H1 (cell line): ENCODE measurements around the gene ADORA1. TPM values are rescaled to one million over a fixed set of nuclear protein-coding genes. Genes with fewer than 3 reads are reported as not detected.

ENCODE experiments used
- CTCF ChIA-PET: fragments of 300-600 bp; sonication (Branson Sonifier 250); formaldehyde crosslinking; loops from one replicate; lab custom pipeline; 2021; ENCODE audit not compliant: partially characterized antibody; lab: Charles Lee
- POLR2A ChIA-PET: fragments of 300-600 bp; sonication (Branson Sonifier 250); formaldehyde crosslinking; loops from one replicate; lab custom pipeline; 2021; ENCODE audit warnings: inconsistent platforms; ENCODE audit not compliant: partially characterized antibody; lab: Charles Lee
- DNase-seq, 2 experiments: peaks; one replicate each; pipeline versions ENCODE4 v3.0.0 to v3.0.0-alpha.2; 2010 to 2022; ENCODE audit warnings: low spot score in 2 of 2, low read depth in 1 of 2, mixed read lengths in 1 of 2
- FAIRE-seq: peaks from 2 replicates; lab custom pipeline; 2011; peaks lifted over from hg19 to GRCh38; lab: Jason Lieb, UNC
- H2AFZ ChIP-seq: 2 replicates; pipeline ENCODE4 v1.8.1; 2012; ENCODE audit warnings: low read length, inconsistent platforms
- H2AK5ac ChIP-seq: 2 replicates; pipeline ENCODE4 v1.6.1; 2013; ENCODE audit warnings: low read depth, low read length
- H2BK120ac ChIP-seq: replicated peaks from 2 replicates; pipeline ENCODE3; 2013; ENCODE audit warnings: low read depth, low read length, inconsistent platforms
- H2BK12ac ChIP-seq: 2 replicates; pipeline ENCODE4 v1.6.1; 2013; ENCODE audit warnings: low read depth, low read length
- H2BK15ac ChIP-seq: 2 replicates; pipeline ENCODE4 v1.6.1; 2013; ENCODE audit warnings: low read length
- H2BK20ac ChIP-seq: 2 replicates; pipeline ENCODE4 v1.6.1; 2013; ENCODE audit warnings: low read length
- H2BK5ac ChIP-seq: 2 replicates; pipeline ENCODE4 v1.6.1; 2013; ENCODE audit warnings: low read depth, low read length
- H3K14ac ChIP-seq: 2 replicates; pipeline ENCODE4 v1.6.1; 2013; ENCODE audit warnings: inconsistent platforms; ENCODE audit not compliant: insufficient read length
- H3K18ac ChIP-seq: 2 replicates; pipeline ENCODE4 v1.6.1; 2013; ENCODE audit warnings: low read length; ENCODE audit errors: extremely low read depth
- H3K23ac ChIP-seq: 2 replicates; pipeline ENCODE4 v1.6.1; 2013; ENCODE audit warnings: inconsistent platforms; ENCODE audit not compliant: insufficient read length
- H3K23me2 ChIP-seq: 2 replicates; pipeline ENCODE4 v1.6.1; 2013; ENCODE audit warnings: low read depth, low read length
- H3K27ac ChIP-seq: 2 replicates; pipeline ENCODE4 v1.6.1; 2011; ENCODE audit warnings: low read depth, low read length, inconsistent platforms
- H3K27me3 ChIP-seq, 4 experiments: replicated peaks in 1 of 4; 1 replicate in 1 of 4; 2 replicates in 3 of 4; pipeline versions ENCODE4 v1.6.1 to v1.8.1; 2011 to 2013; ENCODE audit warnings: low read length in 3 of 4, mild to moderate bottlenecking in 3 of 4, inconsistent platforms in 2 of 4, mixed read lengths in 2 of 4, moderate library complexity in 1 of 4; ENCODE audit not compliant: control insufficient read depth in 3 of 4, insufficient read depth in 3 of 4; ENCODE audit errors: extremely low read depth in 1 of 4
- H3K36me3 ChIP-seq, 4 experiments: 2 replicates each; pipeline versions ENCODE4 v1.6.1 to v1.8.1; 2011 to 2013; ENCODE audit warnings: mild to moderate bottlenecking in 4 of 4, low read length in 3 of 4, moderate library complexity in 2 of 4, control low read depth in 1 of 4, inconsistent platforms in 1 of 4; ENCODE audit not compliant: insufficient read depth in 4 of 4, control insufficient read depth in 2 of 4
- H3K4ac ChIP-seq: replicated peaks from 2 replicates; pipeline ENCODE3; 2013; ENCODE audit warnings: low read length, low read depth, mixed read lengths, inconsistent platforms; ENCODE audit not compliant: insufficient read length
- H3K4me1 ChIP-seq, 4 experiments: replicated peaks in 1 of 4; 1 replicate in 1 of 4; 2 replicates in 3 of 4; pipeline versions ENCODE4 v1.6.1 to v1.8.1; 2011 to 2013; ENCODE audit warnings: low read length in 3 of 4, inconsistent platforms in 2 of 4, mixed read lengths in 1 of 4; ENCODE audit not compliant: insufficient read depth in 4 of 4, control insufficient read depth in 3 of 4
- H3K4me2 ChIP-seq, 2 experiments: 2 replicates each; pipeline versions ENCODE4 v1.6.1 to v1.8.1; 2011 to 2013; ENCODE audit warnings: low read depth in 2 of 2, low read length in 2 of 2, control low read depth in 1 of 2, inconsistent platforms in 1 of 2, mild to moderate bottlenecking in 1 of 2; ENCODE audit not compliant: insufficient read depth in 1 of 2
- H3K4me3 ChIP-seq, 4 experiments: fragments of 200-600, 300-600 bp in 1 of 4; sonication (generic), shearing (Covaris generic), sonication (Bioruptor Twin) in 1 of 4; 2 replicates each; pipeline versions ENCODE4 v1.5.1 to v1.8.1; 2011 to 2016; ENCODE audit warnings: low read length in 4 of 4, low read depth in 3 of 4, control low read depth in 2 of 4, inconsistent platforms in 2 of 4, mild to moderate bottlenecking in 2 of 4, mixed read lengths in 1 of 4, moderate library complexity in 1 of 4; ENCODE audit not compliant: insufficient read depth in 2 of 4; ENCODE audit errors: extremely low read depth in 1 of 4
- H3K56ac ChIP-seq: replicated peaks from 2 replicates; pipeline ENCODE3; 2013; ENCODE audit warnings: low read depth, mild to moderate bottlenecking, mixed read lengths, low read length, inconsistent platforms; ENCODE audit not compliant: insufficient read length
- H3K79me1 ChIP-seq: 2 replicates; pipeline ENCODE4 v1.6.1; 2013; ENCODE audit warnings: low read depth, low read length, control low read depth
- H3K79me2 ChIP-seq, 2 experiments: 2 replicates each; pipeline versions ENCODE4 v1.6.1 to v1.8.1; 2012 to 2013; ENCODE audit warnings: low read length in 2 of 2, mild to moderate bottlenecking in 2 of 2, inconsistent platforms in 1 of 2; ENCODE audit not compliant: insufficient read depth in 2 of 2, control insufficient read depth in 1 of 2
- H3K9ac ChIP-seq, 4 experiments: replicated peaks in 1 of 4; 1 replicate in 1 of 4; 2 replicates in 3 of 4; pipeline versions ENCODE4 v1.6.1 to v1.8.1; 2011 to 2013; ENCODE audit warnings: low read depth in 3 of 4, low read length in 3 of 4, control low read depth in 2 of 4, mild to moderate bottlenecking in 2 of 4, moderate library complexity in 2 of 4, inconsistent platforms in 1 of 4; ENCODE audit errors: extremely low read depth in 1 of 4
- H3K9me3 ChIP-seq, 2 experiments: 2 replicates each; pipeline versions ENCODE4 v1.6.1 to v1.8.1; 2012 to 2013; ENCODE audit warnings: mild to moderate bottlenecking in 2 of 2, moderate library complexity in 2 of 2, control low read depth in 1 of 2, inconsistent platforms in 1 of 2, low read depth in 1 of 2, low read length in 1 of 2, mixed read lengths in 1 of 2; ENCODE audit not compliant: insufficient read depth in 2 of 2
- H4K20me1 ChIP-seq, 2 experiments: replicated peaks in 1 of 2; 2 replicates each; pipeline versions ENCODE3 to v1.8.1; 2011 to 2013; ENCODE audit warnings: inconsistent platforms in 2 of 2, low read length in 2 of 2, mild to moderate bottlenecking in 1 of 2; ENCODE audit not compliant: insufficient read depth in 2 of 2, control insufficient read depth in 1 of 2
- H4K5ac ChIP-seq: 2 replicates; pipeline ENCODE4 v1.6.1; 2013; ENCODE audit warnings: low read length, low read depth, mixed read lengths, inconsistent platforms; ENCODE audit not compliant: insufficient read length
- H4K8ac ChIP-seq: 2 replicates; pipeline ENCODE4 v1.8.0; 2013; ENCODE audit warnings: mild to moderate bottlenecking, moderate library complexity, low read length, inconsistent platforms; ENCODE audit not compliant: insufficient read depth; ENCODE audit errors: extremely low read depth
- H4K91ac ChIP-seq: replicated peaks from 2 replicates; pipeline ENCODE3; 2013; ENCODE audit warnings: low read length, mixed read lengths, inconsistent platforms; ENCODE audit not compliant: insufficient read length
- BACH1 ChIP-seq: IDR thresholded peaks from 2 replicates; pipeline ENCODE4 v1.6.1; 2012; ENCODE audit warnings: low read length, improper control_type of control experiment
- CEBPB ChIP-seq: IDR thresholded peaks from 2 replicates; pipeline ENCODE4 v1.6.1; 2012; ENCODE audit warnings: low read depth, low read length
- CHD2 ChIP-seq: IDR thresholded peaks from 2 replicates; pipeline ENCODE4 v1.6.1; 2012; ENCODE audit warnings: low read length, improper control_type of control experiment
- EZH2 ChIP-seq: fragments of 200-600 bp; sonication (generic); IDR thresholded peaks from 2 replicates; pipeline ENCODE4 v1.7.1; 2012; ENCODE audit warnings: low read depth, mild to moderate bottlenecking, moderate library complexity, low read length, inconsistent platforms; ENCODE audit not compliant: severe bottlenecking
- FOSL1 ChIP-seq: IDR thresholded peaks from 2 replicates; pipeline ENCODE4 v1.6.1; 2011; ENCODE audit warnings: mild to moderate bottlenecking, low read depth, low read length, moderate library complexity; ENCODE audit not compliant: insufficient read depth
- GTF2F1 ChIP-seq: IDR thresholded peaks from 2 replicates; pipeline ENCODE4 v1.6.1; 2012; ENCODE audit warnings: low read depth, low read length, improper control_type of control experiment, borderline replicate concordance
- HDAC6 ChIP-seq: IDR thresholded peaks from one replicate; pipeline ENCODE4 v1.7.1; 2012; ENCODE audit warnings: low read depth, mild to moderate bottlenecking, inconsistent platforms, low read length, moderate library complexity
- JUND ChIP-seq: IDR thresholded peaks from 2 replicates; pipeline ENCODE4 v1.6.1; 2011; ENCODE audit warnings: mild to moderate bottlenecking, improper control_type of control experiment, low read length
- MAFK ChIP-seq: IDR thresholded peaks from 2 replicates; pipeline ENCODE4 v1.6.1; 2012; ENCODE audit warnings: low read depth, mild to moderate bottlenecking, improper control_type of control experiment, low read length
- POLR2AphosphoS5 ChIP-seq: IDR thresholded peaks from 2 replicates; pipeline ENCODE4 v1.6.1; 2011; ENCODE audit warnings: low read depth, low read length
- RBBP5 ChIP-seq: IDR thresholded peaks from 2 replicates; pipeline ENCODE4 v1.7.1; 2012; ENCODE audit warnings: low read depth, mild to moderate bottlenecking, inconsistent platforms, low read length, moderate library complexity, borderline replicate concordance
- TAF1 ChIP-seq: IDR thresholded peaks from 2 replicates; pipeline ENCODE4 v1.6.1; 2011; ENCODE audit warnings: mild to moderate bottlenecking, low read depth, low read length
- TBP ChIP-seq: IDR thresholded peaks from 2 replicates; pipeline ENCODE4 v1.6.1; 2011; ENCODE audit warnings: low read depth, low read length, improper control_type of control experiment
- WGBS, 2 experiments: shearing (Covaris generic) in 1 of 2; methylation state at CpG; one replicate each; pipeline versions ENCODE4 v1.1.6 to v1.1.7; 2013 to 2015; ENCODE audit warnings: low lambda C conversion rate in 2 of 2, mixed read lengths in 2 of 2, inconsistent platforms in 1 of 2, low coverage in 1 of 2, missing lambda C conversion rate in 1 of 2; ENCODE audit not compliant: insufficient replicate concordance in 2 of 2, insufficient coverage in 1 of 2, insufficient read length in 1 of 2; ENCODE audit errors: extremely low coverage in 1 of 2, missing lambda C conversion rate in 1 of 2; 5-methylcytosine and 5-hydroxymethylcytosine counted together
- polyA plus RNA-seq, 7 experiments: library from polyadenylated mRNA; depleted of rRNA in 3 of 7; stranded (reverse) in 5 of 7; unstranded in 2 of 7; fragments of >200 nt in 5 of 7; fragments of 200-250 nt in 2 of 7; gene quantifications; 1 replicate in 5 of 7; 2 replicates in 1 of 7; 4 replicates in 1 of 7; pipeline versions ENCODE4 v1.2.1 to v1.2.3, GENCODE V29; 2011 to 2013; ENCODE audit warnings: missing spikeins in 2 of 7, mixed read lengths in 2 of 7
- total RNA-seq: library from RNA; stranded (reverse); fragmentation: NEBNext Ultra II Directional; extraction: Animal tissue kit (Norgen Biotek cat#: 25700); gene quantifications from 2 replicates; pipeline ENCODE4 v1.2.1, GENCODE V29; 2021
- TF ChIP-seq, protein P1 (sequence below): IDR thresholded peaks from 2 replicates; pipeline ENCODE4 v1.6.1; 2011; ENCODE audit warnings: low read length, improper control_type of control experiment

The ADORA1 gene
- total and polyA plus RNA-seq, 2 of the 8 experiments (the other 6 are each of a cell fraction or from before 2014, with no cell fraction given) = 3.3 to 6.7 TPM

GRCh38 chr1:203137324-203137723 is 9.8 kb downstream of the ADORA1 start:
- no peak for DNase-seq
- CTCF ChIA-PET = interaction anchor here (19.1 to 49.1 kb wide), 4 partner anchors 9 to 89 kb away, joined by 511 to 1071 read pairs (median 511); partner anchors contain the start of genes ADORA1 and PPFIA4
- no peak overlapping the region for H3K56ac ChIP-seq
- TF ChIP-seq RBBP5 = no peak
- TF ChIP-seq, protein P1, sequence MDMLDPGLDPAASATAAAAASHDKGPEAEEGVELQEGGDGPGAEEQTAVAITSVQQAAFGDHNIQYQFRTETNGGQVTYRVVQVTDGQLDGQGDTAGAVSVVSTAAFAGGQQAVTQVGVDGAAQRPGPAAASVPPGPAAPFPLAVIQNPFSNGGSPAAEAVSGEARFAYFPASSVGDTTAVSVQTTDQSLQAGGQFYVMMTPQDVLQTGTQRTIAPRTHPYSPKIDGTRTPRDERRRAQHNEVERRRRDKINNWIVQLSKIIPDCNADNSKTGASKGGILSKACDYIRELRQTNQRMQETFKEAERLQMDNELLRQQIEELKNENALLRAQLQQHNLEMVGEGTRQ = no peak
- no peak for TF ChIP-seq GTF2F1
- TF ChIP-seq TBP = no peak
- no peak for TF ChIP-seq MAFK
- TF ChIP-seq POLR2AphosphoS5 = no peak
- no peak for TF ChIP-seq EZH2
- TF ChIP-seq HDAC6 = no peak
- TF ChIP-seq CHD2 = no peak
- TF ChIP-seq BACH1 = no peak
- no peak for TF ChIP-seq JUND
- no peak for TF ChIP-seq FOSL1
- TF ChIP-seq TAF1 = no peak
- no peak for TF ChIP-seq CEBPB

More at GRCh38 chr1:203137324-203137723, 9.8 kb downstream of the ADORA1 start:
- no peak for FAIRE-seq
- no peak overlapping the region for H4K8ac ChIP-seq
- no peak overlapping the region for H2AFZ ChIP-seq
- no peak overlapping the region for H3K18ac ChIP-seq
- H2BK15ac ChIP-seq = peak overlapping the region; percentile 81; the same call in 1 of the 2 replicates
- no peak overlapping the region for H2BK120ac ChIP-seq
- 84% methylated on average over 4 of the region's 4 CpGs; no CpG with 5 or more reads in 1 of the 2 experiments for WGBS, 2 experiments
- no peaks in the 10 kb centered on the region for H3K9me3 ChIP-seq
- H3K14ac ChIP-seq = no peak overlapping the region
- H3K4ac ChIP-seq = no peak overlapping the region
- H3K4me1 ChIP-seq = peaks cover 0 to 13% (median 7%) of the 10 kb centered on the region in 4 experiments; a peak in 4 of 7 replicates
- H3K79me1 ChIP-seq = no peaks in the 10 kb centered on the region
- H3K36me3 ChIP-seq = no peaks in the 10 kb centered on the region
- H3K4me2 ChIP-seq = no peak overlapping the region
- H3K27me3 ChIP-seq = no peaks in the 10 kb centered on the region
- H3K27ac ChIP-seq = no peak overlapping the region
- POLR2A ChIA-PET = no interaction called here
- H3K9ac ChIP-seq = no peak overlapping the region
- H3K23ac ChIP-seq = no peak overlapping the region
- H2BK20ac ChIP-seq = no peak overlapping the region
- no peaks in the 10 kb centered on the region for H3K79me2 ChIP-seq
- no peak overlapping the region for H4K5ac ChIP-seq
- no peaks in the 10 kb centered on the region for H3K23me2 ChIP-seq
- H4K20me1 ChIP-seq = peaks cover 0 to 1% of the 10 kb centered on the region in 2 experiments
- no peak overlapping the region for H4K91ac ChIP-seq
- no peak overlapping the region for H2AK5ac ChIP-seq
- no peak overlapping the region for H2BK5ac ChIP-seq
- H2BK12ac ChIP-seq = no peak overlapping the region
- no peak overlapping the region for H3K4me3 ChIP-seq
